GM10847 (cell line): ENCODE data around the gene ACYP2.

Source experiments
- POLR2A ChIP-seq: IDR thresholded peaks from 2 replicates; pipeline ENCODE4 v1.6.1; 2011; ENCODE audit not compliant: insufficient read length; ENCODE audit errors: extremely low read depth

The ACYP2 gene

GRCh38 chr2:54271843-54272627, 156.6 kb downstream of the ACYP2 start:
- TF ChIP-seq POLR2A, result no peak

GRCh38 chr2:54274781-54275242, 159.4 kb downstream of the ACYP2 start:
- TF ChIP-seq POLR2A, result no peak

- TF ChIP-seq POLR2A, result no peak
Measured at GRCh38 chr2:54275541-54275940, 160.1 kb downstream of the ACYP2 start.

- TF ChIP-seq POLR2A, result no peak
Measured at GRCh38 chr2:54279385-54279784, 164.0 kb downstream of the ACYP2 start.

GRCh38 chr2:54284826-54285225, 169.4 kb downstream of the ACYP2 start:
- no peak for TF ChIP-seq POLR2A

- no peak for TF ChIP-seq POLR2A
Measured at GRCh38 chr2:54285451-54285850, 170.0 kb downstream of the ACYP2 start.

GRCh38 chr2:54287532-54287931, 172.1 kb downstream of the ACYP2 start:
- TF ChIP-seq POLR2A, result no peak

- TF ChIP-seq POLR2A, result no peak
Measured at GRCh38 chr2:54289917-54290316, 174.5 kb downstream of the ACYP2 start.

GRCh38 chr2:54290356-54291025, 175.1 kb downstream of the ACYP2 start:
- no peak for TF ChIP-seq POLR2A

GRCh38 chr2:54295911-54296310, 180.5 kb downstream of the ACYP2 start:
- no peak for TF ChIP-seq POLR2A

- TF ChIP-seq POLR2A, result no peak
Measured at GRCh38 chr2:54298514-54298913, 183.1 kb downstream of the ACYP2 start.

- TF ChIP-seq POLR2A, result no peak
Measured at GRCh38 chr2:54303631-54304030, 188.2 kb downstream of the ACYP2 start.

GRCh38 chr2:54306556-54306955, 191.1 kb downstream of the ACYP2 start:
- no peak for TF ChIP-seq POLR2A

GRCh38 chr2:54308186-54308585, 192.8 kb downstream of the ACYP2 start:
- no peak for TF ChIP-seq POLR2A

GRCh38 chr2:54308782-54309181, 193.4 kb downstream of the ACYP2 start:
- TF ChIP-seq POLR2A, result no peak

- TF ChIP-seq POLR2A, result no peak
Measured at GRCh38 chr2:54310311-54310710, 194.9 kb downstream of the ACYP2 start.
